Neutrophil (primary cell): ENCODE measurements around the gene CLBA1.

Source experiments
- H3K27ac ChIP-seq: fragments of 200-600 bp; sonication (generic); 2 replicates; pipeline ENCODE4 v1.5.1; 2016; ENCODE audit warnings: mild to moderate bottlenecking, moderate library complexity
- H3K27me3 ChIP-seq: fragments of 200-600 bp; sonication (generic); 2 replicates; pipeline ENCODE4 v1.6.0; 2016; ENCODE audit warnings: mild to moderate bottlenecking
- H3K36me3 ChIP-seq: fragments of 200-600 bp; sonication (generic); 2 replicates; pipeline ENCODE4 v1.5.1; 2017
- H3K4me1 ChIP-seq, 2 experiments: fragments of 200-600 bp in 1 of 2; sonication (generic) in 1 of 2; 1 replicate in 1 of 2; 2 replicates in 1 of 2; pipeline versions ENCODE4 v1.5.1 to v1.6.1; 2013 to 2016; ENCODE audit warnings: low read depth in 1 of 2, low read length in 1 of 2, mild to moderate bottlenecking in 1 of 2, moderate library complexity in 1 of 2; ENCODE audit not compliant: control insufficient read depth in 1 of 2, insufficient read depth in 1 of 2
- H3K4me3 ChIP-seq, 2 experiments: fragments of 200-600 bp in 1 of 2; sonication (generic) in 1 of 2; 1 replicate in 1 of 2; 2 replicates in 1 of 2; pipeline ENCODE4 v1.5.1; 2013 to 2016; ENCODE audit warnings: low read depth in 1 of 2, low read length in 1 of 2, mild to moderate bottlenecking in 1 of 2, moderate library complexity in 1 of 2
- H3K9me3 ChIP-seq: fragments of 200-600 bp; sonication (generic); 2 replicates; pipeline ENCODE4 v1.5.1; 2016
- TF ChIP-seq, protein P1 (sequence below): fragments of 200-600 bp; sonication (generic); IDR thresholded peaks from 2 replicates; pipeline ENCODE4 v1.5.1; 2016; ENCODE audit warnings: antibody characterized with exemption

CLBA1 gene

DNA sequence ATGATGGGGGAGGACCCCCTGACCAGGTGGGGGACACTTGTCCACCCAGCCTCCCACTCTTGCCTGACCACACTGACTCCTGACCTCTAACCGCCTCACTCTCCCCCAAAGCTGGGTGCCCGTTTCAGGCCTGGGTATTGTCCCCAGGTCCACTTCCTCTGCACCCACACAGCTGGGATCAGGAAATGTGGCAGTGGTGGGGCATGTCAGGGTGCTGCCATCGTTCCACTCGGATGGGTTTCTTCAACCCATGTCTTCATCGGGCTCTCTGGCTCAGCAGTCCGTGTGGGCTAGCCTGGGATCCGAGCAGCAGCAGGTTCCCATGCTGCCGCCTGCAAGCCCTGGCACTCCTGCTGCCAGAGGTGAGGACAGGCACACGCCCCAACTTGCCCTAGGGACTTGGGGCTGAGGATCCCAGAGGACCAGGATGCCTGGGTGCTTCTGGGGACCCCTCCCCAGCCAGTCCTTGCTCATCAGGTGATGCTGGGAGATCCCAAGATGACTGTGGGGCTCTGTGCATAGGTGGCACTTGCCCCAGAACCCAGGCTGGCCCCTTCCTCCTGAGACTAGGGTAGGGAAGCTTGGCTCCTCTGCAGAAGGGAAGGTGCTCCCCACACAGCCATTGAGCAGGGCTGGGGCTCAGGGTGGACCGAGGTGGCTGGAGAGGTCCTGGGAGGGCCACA, 2.9 kb upstream of the CLBA1 start:
- H3K36me3 ChIP-seq, result no peaks in the 10 kb centered on the region
- H3K27ac ChIP-seq, result no peak overlapping the region
- TF ChIP-seq, protein P1, sequence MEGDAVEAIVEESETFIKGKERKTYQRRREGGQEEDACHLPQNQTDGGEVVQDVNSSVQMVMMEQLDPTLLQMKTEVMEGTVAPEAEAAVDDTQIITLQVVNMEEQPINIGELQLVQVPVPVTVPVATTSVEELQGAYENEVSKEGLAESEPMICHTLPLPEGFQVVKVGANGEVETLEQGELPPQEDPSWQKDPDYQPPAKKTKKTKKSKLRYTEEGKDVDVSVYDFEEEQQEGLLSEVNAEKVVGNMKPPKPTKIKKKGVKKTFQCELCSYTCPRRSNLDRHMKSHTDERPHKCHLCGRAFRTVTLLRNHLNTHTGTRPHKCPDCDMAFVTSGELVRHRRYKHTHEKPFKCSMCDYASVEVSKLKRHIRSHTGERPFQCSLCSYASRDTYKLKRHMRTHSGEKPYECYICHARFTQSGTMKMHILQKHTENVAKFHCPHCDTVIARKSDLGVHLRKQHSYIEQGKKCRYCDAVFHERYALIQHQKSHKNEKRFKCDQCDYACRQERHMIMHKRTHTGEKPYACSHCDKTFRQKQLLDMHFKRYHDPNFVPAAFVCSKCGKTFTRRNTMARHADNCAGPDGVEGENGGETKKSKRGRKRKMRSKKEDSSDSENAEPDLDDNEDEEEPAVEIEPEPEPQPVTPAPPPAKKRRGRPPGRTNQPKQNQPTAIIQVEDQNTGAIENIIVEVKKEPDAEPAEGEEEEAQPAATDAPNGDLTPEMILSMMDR, result no peak
- peaks cover 23 to 24% of the 10 kb centered on the region in 2 experiments for H3K4me1 ChIP-seq
- H3K4me3 ChIP-seq, result no peak overlapping the region
- peaks cover 40% of the 10 kb centered on the region for H3K27me3 ChIP-seq
- no peaks in the 10 kb centered on the region for H3K9me3 ChIP-seq

DNA sequence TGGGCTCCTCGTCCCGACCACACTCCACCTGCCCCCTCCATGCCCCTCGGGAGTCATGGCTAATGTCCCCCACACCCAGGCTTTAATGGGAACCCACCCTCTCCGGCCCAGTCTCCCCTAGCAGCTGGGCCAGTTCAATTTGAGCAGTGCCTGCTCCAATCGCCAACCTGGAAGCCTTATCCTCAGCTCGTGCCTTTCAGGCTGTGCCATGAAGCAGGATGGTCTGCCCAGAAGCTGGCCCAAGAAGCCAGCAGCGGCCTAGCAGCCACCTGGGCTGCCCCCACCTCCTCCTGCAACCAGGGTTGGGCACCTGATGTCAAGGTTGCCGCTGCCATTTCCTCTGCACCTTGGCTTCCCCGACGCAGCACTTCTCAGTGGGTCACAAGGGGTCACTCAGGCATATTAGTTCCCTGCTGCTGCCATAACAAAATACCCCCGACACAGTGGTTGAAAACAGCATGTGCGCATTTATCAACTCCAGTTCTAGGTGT, 2.3 kb upstream of the CLBA1 start:
- peaks cover 19 to 20% of the 10 kb centered on the region in 2 experiments for H3K4me1 ChIP-seq
- no peaks in the 10 kb centered on the region for H3K36me3 ChIP-seq
- H3K4me3 ChIP-seq, result no peak overlapping the region
- H3K27ac ChIP-seq, result no peak overlapping the region
- TF ChIP-seq, protein P1, result no peak
- no peaks in the 10 kb centered on the region for H3K9me3 ChIP-seq
- H3K27me3 ChIP-seq, result peaks cover 35% of the 10 kb centered on the region

DNA sequence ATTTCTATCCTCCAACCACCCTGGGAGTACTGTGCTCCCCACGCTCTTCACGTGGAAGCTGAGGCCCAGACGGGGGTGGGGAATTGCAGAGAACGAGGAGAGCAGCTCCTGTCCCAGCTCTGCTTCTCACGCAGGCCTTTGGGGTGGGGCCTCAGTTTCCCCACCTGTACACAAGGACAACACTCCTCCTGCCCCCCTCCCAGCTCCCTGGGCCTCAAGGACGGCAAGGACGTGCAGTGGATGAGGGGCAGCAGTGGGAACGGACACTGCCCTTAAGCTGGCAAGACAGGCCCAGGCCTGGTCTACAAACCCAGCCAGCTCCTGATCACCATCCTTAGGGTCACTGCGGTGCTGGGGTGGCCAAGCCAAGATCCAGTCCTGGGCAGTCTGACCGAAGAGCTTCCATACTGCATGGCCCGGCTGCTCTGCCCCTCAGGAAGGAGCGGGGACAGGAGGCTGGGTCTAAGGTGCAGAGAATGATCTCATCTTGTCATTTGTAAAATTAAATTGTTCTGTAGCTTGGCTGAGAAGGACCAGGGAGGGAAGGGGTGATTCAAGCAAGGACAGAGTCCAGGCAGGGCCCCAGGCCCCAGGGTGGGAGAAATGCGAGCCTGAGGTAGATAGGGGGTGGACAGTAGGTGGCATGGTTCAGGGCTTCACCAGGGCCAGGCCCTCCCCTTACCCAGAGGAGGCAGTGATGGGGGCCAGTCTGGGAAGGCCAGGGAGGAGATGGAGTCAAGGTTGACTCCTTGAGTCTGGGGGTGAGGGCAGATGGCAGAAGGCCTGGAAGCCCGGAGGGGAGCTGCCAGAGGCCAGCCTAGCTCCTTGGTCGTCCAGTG, 1.3 kb upstream of the CLBA1 start:
- H3K4me1 ChIP-seq, result peaks cover 16 to 20% of the 10 kb centered on the region in 2 experiments
- no peaks in the 10 kb centered on the region for H3K9me3 ChIP-seq
- peaks cover 25% of the 10 kb centered on the region for H3K27me3 ChIP-seq
- H3K4me3 ChIP-seq, result no peak overlapping the region
- TF ChIP-seq, protein P1, result no peak
- no peaks in the 10 kb centered on the region for H3K36me3 ChIP-seq
- no peak overlapping the region for H3K27ac ChIP-seq

DNA sequence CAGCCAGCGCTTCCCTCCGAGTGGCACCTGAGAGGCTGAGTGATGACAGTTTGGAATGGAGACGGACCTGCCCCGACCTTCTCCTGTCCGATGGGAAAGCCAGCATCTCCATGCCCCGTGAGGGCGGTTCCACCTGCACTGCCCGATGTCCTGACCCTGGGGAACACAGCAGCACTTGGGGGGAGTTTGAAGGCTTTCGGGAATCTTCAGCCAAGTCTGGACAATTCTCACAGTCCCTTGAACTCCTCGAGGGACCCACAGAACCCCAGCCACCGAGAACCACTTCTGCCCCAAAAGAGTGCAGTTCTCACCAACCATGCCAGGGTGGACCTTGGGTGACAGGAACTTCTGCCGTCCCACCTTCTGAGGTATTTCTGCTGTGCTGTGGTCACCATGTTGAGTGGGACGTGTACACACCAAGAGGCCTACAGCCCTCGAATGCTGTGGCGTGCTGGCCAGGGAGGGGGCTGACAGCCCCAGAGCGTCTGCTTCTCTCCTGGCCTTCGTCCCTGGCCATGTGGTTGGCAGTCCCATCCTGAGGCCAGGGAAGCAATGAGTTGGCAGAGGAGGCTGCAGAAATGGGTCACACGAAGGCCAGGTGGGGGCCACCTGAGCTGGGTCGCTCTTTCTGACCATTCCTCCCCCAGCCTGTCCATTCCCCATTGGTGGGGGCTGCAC, 1.0 kb downstream of the CLBA1 start:
- peak overlapping the region; percentile 71 to 79 for H3K4me3 ChIP-seq
- no peaks in the 10 kb centered on the region for H3K9me3 ChIP-seq
- H3K36me3 ChIP-seq, result no peaks in the 10 kb centered on the region
- peak overlapping the region; percentile 67 for H3K27ac ChIP-seq
- peaks cover 2% of the 10 kb centered on the region for H3K27me3 ChIP-seq
- peaks cover 16 to 20% of the 10 kb centered on the region in 2 experiments for H3K4me1 ChIP-seq
- TF ChIP-seq, protein P1, result no peak

DNA sequence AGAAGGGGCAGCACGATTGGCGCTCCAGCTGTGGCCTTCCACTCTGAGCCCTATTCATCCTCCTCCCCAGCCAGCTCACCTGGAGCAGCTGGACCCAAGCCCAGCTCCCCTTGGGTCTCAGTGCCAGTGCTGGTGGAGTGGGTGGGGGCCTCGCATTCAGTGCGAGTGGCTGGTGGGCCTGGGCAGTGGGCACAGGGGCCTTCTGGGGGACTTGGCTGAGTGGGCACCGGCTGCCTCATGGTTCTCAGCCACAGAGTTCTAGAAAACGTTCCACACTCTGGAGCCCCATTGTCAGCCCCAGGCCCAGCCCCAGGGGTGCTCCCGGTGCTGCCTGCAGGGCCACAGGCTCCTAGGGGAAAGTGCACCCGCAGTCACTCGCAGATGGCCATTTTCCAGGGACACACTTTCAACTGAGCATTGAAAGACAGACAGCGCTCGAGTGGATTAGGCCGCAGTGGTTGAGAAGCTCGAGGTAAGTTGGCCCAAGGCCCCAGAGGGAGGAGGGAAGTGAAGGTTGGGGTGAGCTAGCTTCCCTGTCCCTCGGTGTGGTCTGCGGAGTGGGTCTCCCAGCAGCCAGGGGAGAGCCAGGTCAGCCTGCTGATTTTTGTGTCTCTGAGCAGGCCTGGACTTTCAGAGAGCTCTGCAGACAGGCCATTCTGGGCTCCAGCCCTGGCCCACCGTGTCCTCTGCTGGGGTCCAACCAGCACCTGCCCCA, 3.8 kb downstream of the CLBA1 start:
- H3K4me1 ChIP-seq, result peaks cover 16 to 20% of the 10 kb centered on the region in 2 experiments
- H3K36me3 ChIP-seq, result no peaks in the 10 kb centered on the region
- H3K9me3 ChIP-seq, result no peaks in the 10 kb centered on the region
- no peak overlapping the region for H3K27ac ChIP-seq
- no peak overlapping the region for H3K4me3 ChIP-seq
- H3K27me3 ChIP-seq, result no peaks in the 10 kb centered on the region
- TF ChIP-seq, protein P1, result no peak
